ENCODE results near the gene MDH2.
"Not testable (repeated sequence)": the region's sequence is repeated elsewhere in the genome, so short reads cannot be mapped to it uniquely, and the experiment has no call there.

MDH2 gene

DNA sequence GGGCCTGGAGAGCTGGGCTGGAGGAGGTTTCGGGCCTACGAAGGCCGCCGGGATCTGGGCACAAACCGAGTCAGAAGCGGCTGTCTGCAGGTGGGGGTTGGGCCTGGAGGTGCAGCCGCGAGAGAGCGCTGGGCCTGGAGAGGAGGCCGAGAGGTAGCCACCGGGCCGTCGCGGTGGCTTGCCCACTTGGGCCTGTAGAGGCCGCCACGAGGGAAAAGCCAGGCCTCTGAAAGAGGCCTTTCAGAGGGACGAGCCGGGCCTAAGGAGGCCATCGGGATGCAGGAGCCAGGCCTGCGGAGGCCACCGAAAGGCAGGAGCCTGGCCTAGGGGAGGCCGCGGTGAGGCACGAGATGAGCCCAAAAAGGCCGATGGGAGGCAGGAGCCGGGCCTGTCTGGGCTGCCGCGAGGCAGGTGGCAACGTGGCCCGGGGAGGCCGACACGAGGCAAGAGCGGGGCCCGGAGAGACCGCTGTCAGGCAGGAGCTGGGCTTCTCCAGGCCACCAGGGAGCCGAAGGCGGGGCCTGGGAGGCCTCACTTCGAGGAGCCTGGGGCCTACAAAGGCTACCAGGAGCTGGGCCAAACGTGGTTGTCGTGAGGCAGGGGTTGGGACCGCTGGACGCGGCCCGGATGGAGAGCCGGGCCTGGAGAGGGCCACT is 25.6 kb downstream of the MDH2 start:
- no peak for DNase-seq

- no peak for DNase-seq
These were observed 26.5 kb downstream of the MDH2 start for GRCh38 chr7:76074306-76074971.

DNA sequence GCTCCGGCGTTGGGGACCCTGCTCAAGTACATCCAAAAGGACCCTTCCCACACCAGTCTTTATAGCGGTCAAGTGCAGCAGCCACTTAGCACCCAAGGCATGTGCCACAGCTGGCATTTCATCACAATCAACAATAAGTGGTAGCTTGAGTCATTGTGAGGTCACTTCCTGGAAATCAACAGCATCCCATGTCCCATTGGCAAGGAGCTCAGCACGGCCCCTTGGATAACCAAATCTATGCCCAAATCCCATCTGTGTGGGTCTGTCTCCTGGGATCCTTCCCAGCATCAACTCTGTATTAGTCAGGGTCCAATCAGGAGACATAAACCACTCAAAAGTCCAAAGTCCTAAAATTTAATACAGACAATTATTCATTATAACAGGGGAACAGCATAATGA is 27.1 kb downstream of the MDH2 start:
- no peak for DNase-seq

GRCh38 chr7:76076995-76077394 is 29.1 kb downstream of the MDH2 start:
- DNase-seq = no peak

- no peak for DNase-seq
These were observed 29.5 kb downstream of the MDH2 start for GRCh38 chr7:76077435-76077834.

DNA sequence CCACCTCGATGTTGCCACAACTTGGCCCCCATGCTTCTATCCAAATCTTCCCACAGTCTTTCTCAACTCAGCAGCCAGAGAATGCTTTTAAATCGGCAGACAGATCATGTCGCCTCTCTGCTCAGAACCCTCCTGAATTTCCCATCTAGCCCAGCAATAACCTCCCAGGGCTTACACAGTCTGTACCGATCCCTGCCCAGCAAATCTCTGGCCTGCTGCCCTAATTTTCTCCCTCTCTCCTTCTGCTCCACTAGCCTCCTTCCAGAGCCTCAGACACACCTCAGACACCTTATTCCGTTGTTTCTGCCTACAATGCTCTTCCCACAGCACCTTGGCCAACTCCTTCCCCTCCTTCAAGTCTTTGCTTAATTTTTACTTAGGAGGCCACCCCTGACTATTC is 32.3 kb downstream of the MDH2 start:
- no peak for DNase-seq

DNA sequence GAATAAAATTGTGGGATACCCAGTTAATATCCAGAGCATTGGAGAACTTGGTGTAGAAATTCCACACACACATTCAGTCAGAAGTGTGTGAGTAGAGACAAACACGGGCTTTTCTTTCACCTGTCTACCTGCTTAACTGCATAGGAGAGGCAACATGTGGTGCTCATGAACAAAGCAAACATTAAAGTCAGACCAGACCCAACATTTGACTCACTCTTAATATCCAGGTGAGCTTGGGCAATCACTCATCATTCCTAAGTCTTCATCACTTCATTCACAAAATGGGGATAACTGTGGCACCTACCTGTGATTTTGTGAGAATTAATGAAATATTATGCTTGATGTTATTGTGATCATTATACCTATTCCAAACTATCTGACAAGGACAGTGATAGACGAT is 36.2 kb downstream of the MDH2 start:
- not testable (repeated sequence) for DNase-seq

DNA sequence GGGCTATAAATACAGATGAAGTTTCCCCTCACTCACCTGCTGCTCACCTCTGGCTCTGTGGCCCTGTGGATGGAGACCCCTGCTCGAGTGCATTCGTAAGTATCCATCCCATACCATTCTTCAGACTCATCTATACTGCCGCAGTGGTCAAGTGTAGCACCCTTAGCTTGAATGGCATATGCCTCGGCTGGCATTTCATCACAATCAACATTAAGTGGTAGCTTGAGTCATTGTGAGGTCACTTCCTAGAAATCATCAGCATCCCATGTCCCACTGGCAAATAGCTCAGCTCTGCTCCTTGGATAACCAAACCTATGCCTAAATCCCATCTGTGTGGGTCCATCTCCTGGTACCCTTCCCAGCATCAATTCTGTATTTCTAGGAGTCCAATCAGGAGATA is 38.2 kb downstream of the MDH2 start:
- no peak for DNase-seq

GRCh38 chr7:76087362-76087791 is 39.5 kb downstream of the MDH2 start:
- DNase-seq = not testable (repeated sequence)

DNA sequence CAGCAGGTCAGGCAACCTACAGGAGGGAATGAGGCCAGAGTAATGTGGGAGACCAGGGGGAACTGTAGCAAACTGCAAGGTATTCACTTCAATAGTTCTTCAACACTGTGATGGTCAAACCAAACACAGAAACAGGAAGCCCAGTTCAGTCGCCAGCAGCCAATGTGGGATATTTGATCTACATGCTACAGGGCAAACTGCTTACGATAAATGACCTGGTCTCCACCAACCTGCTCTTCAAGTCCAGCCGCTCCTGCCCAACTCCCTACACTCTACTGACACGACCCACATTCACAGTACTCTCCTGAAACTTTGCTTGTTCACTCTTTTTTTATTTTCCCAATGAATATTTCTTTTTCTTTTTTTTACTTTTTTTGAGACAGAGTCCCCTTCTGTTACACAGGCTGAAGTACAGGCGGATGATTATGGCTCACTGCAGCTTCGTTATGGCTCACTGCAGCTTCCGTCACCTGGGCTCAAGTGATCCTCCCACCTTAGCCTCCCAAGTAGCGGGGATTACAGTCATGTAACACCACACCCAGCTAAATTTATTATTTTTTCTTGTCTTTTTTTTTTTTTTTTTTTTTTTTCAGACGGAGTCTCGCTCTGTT is 42.1 kb downstream of the MDH2 start:
- DNase-seq = no peak

DNA sequence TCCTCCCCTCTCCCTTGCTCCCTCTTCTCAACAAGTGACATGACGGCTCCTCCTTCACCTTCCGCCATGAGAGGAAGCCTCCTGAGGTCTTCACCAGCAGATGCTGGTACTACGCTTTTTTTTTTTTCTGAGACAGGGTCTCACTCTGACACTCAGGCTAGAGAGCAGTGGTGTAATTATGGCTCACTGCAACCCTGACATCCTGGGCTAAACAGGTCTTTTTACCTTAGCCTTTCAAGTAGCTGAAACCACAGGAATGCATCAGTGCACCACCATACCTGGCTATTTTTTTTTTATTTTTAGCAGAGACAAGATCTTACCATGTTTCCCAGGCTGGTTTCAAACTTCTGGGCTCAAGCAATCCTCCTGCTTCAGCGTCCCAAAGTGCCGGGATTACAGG is 43.6 kb downstream of the MDH2 start:
- DNase-seq = no peak

- not testable (repeated sequence) for DNase-seq
These were observed 45.6 kb downstream of the MDH2 start for GRCh38 chr7:76093531-76093930.

GRCh38 chr7:76094326-76094725 is 46.4 kb downstream of the MDH2 start:
- DNase-seq = not testable (repeated sequence)

- DNase-seq = no peak
These were observed 48.0 kb downstream of the MDH2 start for GRCh38 chr7:76095908-76096307.

- DNase-seq = not testable (repeated sequence)
These were observed 54.0 kb downstream of the MDH2 start for GRCh38 chr7:76101693-76102437.

DNA sequence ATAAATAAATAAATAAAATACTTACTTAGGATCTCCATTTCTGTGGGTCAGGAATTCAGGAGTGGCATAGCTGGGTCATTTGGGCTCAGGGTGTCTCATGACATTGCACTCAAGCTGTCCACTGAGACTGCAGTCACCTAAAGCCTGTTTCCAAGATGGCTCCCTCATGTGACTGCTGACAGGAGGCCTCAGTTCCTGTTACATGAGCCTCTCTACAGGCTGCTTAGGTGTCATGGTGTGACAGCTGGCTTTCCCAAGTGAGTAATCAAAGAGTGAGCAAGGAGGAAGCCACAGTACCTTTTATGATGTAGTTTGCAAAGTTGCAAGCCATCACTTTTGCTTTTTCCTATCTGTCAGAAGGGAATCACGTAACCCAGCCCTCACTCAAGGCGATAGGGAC is 55.9 kb downstream of the MDH2 start:
- DNase-seq = not testable (repeated sequence)

DNA sequence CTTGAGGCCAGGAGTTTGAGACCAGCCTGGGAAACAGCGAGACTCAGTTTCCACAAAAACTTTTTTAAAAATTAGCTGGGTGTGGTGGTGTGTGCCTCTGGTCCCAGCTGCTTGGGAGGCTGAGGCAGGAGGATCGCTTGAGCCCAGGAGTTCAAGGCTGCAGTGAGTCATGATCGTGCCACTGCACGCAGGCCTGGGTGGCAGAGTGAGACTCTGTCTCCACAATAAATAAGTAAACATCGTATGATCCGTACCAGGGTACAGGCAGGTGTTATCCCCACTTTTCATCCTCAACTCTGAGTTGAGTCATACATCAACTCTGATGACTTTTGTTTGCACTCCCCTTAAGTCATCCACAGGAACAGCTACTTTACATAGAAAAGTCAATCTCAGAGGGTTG is 58.2 kb downstream of the MDH2 start:
- DNase-seq = not testable (repeated sequence)

GRCh38 chr7:76106893-76107292 is 59.0 kb downstream of the MDH2 start:
- DNase-seq = no peak

DNA sequence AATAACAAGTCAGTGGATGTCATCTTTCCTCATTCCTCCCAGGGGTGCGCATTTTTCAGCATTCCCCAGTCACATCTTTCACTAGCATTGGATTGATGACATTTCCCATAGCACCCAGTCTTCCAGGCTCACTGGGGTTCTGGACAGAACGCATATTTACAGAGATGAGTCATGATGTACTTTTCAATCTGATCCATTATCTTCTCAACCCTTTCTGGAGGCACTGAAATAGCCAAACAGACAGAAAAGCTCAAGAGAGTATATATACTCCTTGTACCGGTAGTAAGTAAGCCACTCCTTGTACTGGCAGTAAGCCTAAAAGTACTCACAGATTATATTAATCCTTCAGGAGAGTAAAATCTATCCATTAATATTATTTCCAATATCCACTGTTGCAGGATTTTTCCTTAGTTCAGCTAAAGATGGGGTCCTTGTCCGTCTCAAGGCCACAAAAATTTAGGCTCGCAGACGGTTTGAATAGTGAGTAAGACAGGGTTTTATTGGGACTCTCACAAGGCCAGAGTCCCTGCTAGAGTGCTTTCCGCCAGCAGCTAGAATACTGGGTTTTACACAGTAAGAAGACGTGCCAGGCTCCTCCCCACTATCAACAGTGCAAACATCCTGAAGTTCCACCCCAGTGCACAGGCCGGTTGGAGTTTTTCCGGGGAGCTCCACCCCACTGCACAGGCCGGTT is 60.8 kb downstream of the MDH2 start:
- DNase-seq = no peak

- not testable (repeated sequence) for DNase-seq
These were observed 65.2 kb downstream of the MDH2 start for GRCh38 chr7:76113042-76113630.

- DNase-seq = not testable (repeated sequence)
These were observed 66.8 kb downstream of the MDH2 start for GRCh38 chr7:76114742-76115141.
